Lower lobe of right lung (tissue), 2 donors: ENCODE measurements around the gene ANKRD49. TPM values are rescaled to one million over a fixed set of nuclear protein-coding genes. Genes with fewer than 3 reads are reported as not detected.
"Not testable (repeated sequence)": the region's sequence is repeated elsewhere in the genome, so short reads cannot be mapped to it uniquely, and the experiment has no call there.

ENCODE experiments used
- ATAC-seq, 2 donors: fragments of 200-7000 bp; cut with Tn5 transposase; one replicate each; pipeline ENCODE4 v1.9.1; 2020 to 2022; ENCODE audit warnings: mild to moderate bottlenecking in 2 of 2, moderate library complexity in 2 of 2
- DNase-seq: peaks from one replicate; pipeline ENCODE4 v3.0.0-alpha.2; 2020
- H3K27ac ChIP-seq: fragments of 200-600 bp; one replicate; pipeline ENCODE4 v1.8.0; 2022
- H3K27me3 ChIP-seq: fragments of 200-600 bp; one replicate; pipeline ENCODE4 v1.8.0; 2022; ENCODE audit warnings: low read depth
- H3K36me3 ChIP-seq: fragments of 200-600 bp; one replicate; pipeline ENCODE4 v1.8.0; 2022; ENCODE audit warnings: mild to moderate bottlenecking
- H3K4me1 ChIP-seq: fragments of 200-600 bp; one replicate; pipeline ENCODE4 v1.8.0; 2022
- H3K4me3 ChIP-seq: fragments of 200-600 bp; one replicate; pipeline ENCODE4 v1.8.0; 2022; ENCODE audit warnings: mild to moderate bottlenecking
- H3K9me3 ChIP-seq: fragments of 200-600 bp; one replicate; pipeline ENCODE4 v1.8.0; 2022
- CTCF ChIP-seq: fragments of 200-600 bp; IDR thresholded peaks from one replicate; pipeline ENCODE4 v1.8.0; 2022; ENCODE audit warnings: antibody characterized with exemption, mild to moderate bottlenecking
- intact Hi-C: fragments of 100-400 bp; cut with DNase I; formaldehyde crosslinking; loops from one replicate; pipeline ENCODE4 v1.11.0; 2022
- total RNA-seq: library from RNA; stranded (reverse); fragmentation: NEBNext Ultra II Directional; extraction: Animal tissue kit (Norgen Biotek cat#: 25700); gene quantifications from one replicate; pipeline ENCODE4 v1.2.1, GENCODE V29; 2021
- donor health status: DM: no; HTN: yes; CAD: no; lungs with severe emphysema.

The ANKRD49 gene
- total RNA-seq, 1 donor from 2014 or later: 14.7 TPM

- ATAC-seq (no peak), DNase-seq (no peak)
- Histone ChIP-seq H3K4me3 (no peak overlapping the region), H3K36me3 (peaks cover 90% of the 10 kb centered on the region), H3K9me3 (no peaks in the 10 kb centered on the region), H3K4me1 (no peaks in the 10 kb centered on the region), H3K27ac (no peak overlapping the region), H3K27me3 (no peaks in the 10 kb centered on the region)
- no peak for TF ChIP-seq CTCF
- intact Hi-C loops: no loop called here
Observed at GRCh38 chr11:94486068-94486467, 7.7 kb upstream of the ANKRD49 start.

- DNase-seq: no peak
- ATAC-seq: peak; percentile 76 to 82
- H3K9me3 ChIP-seq: no peaks in the 10 kb centered on the region
- H3K4me3 ChIP-seq: peak overlapping the region; percentile 84
- H3K36me3 ChIP-seq: peaks cover 43% of the 10 kb centered on the region
- intact Hi-C loops: no loop called here
- peaks cover 22% of the 10 kb centered on the region for H3K4me1 ChIP-seq
- peak overlapping the region; percentile 86 for H3K27ac ChIP-seq
- no peaks in the 10 kb centered on the region for H3K27me3 ChIP-seq
- TF ChIP-seq CTCF: no peak
Observed at GRCh38 chr11:94494126-94494680, 419 bp downstream of the ANKRD49 start.

GRCh38 chr11:94500181-94500580 is 6.4 kb downstream of the ANKRD49 start:
- no peaks in the 10 kb centered on the region for H3K27me3 ChIP-seq
- H3K36me3 ChIP-seq: peaks cover 59% of the 10 kb centered on the region
- DNase-seq: no peak
- ATAC-seq: no peak
- no peak for TF ChIP-seq CTCF
- H3K4me3 ChIP-seq: no peak overlapping the region
- H3K9me3 ChIP-seq: no peaks in the 10 kb centered on the region
- H3K27ac ChIP-seq: no peak overlapping the region
- H3K4me1 ChIP-seq: peaks cover 3% of the 10 kb centered on the region
- intact Hi-C loops: no loop called here

- intact Hi-C loops: no loop called here
- peaks cover 58% of the 10 kb centered on the region for H3K36me3 ChIP-seq
- no peaks in the 10 kb centered on the region for H3K27me3 ChIP-seq
- no peaks in the 10 kb centered on the region for H3K4me1 ChIP-seq
- no peak overlapping the region for H3K4me3 ChIP-seq
- H3K27ac ChIP-seq: no peak overlapping the region
- DNase-seq (no peak), ATAC-seq (no peak)
- TF ChIP-seq CTCF: no peak
- H3K9me3 ChIP-seq: no peaks in the 10 kb centered on the region
Observed at GRCh38 chr11:94501522-94501921, 7.7 kb downstream of the ANKRD49 start.

- H3K4me3 ChIP-seq: no peak overlapping the region
- ATAC-seq (peak; percentile 41 to 46), DNase-seq (no peak)
- no peak overlapping the region for H3K27ac ChIP-seq
- H3K27me3 ChIP-seq: no peaks in the 10 kb centered on the region
- TF ChIP-seq CTCF: peak; percentile 74
- no peaks in the 10 kb centered on the region for H3K4me1 ChIP-seq
- H3K9me3 ChIP-seq: no peaks in the 10 kb centered on the region
- peaks cover 26% of the 10 kb centered on the region for H3K36me3 ChIP-seq
- intact Hi-C loops: no loop called here
Observed at GRCh38 chr11:94504689-94505293, 11.0 kb downstream of the ANKRD49 start.

- intact Hi-C loops, DNase-seq: not testable (repeated sequence)
Observed at GRCh38 chr11:94506513-94506912, 12.7 kb downstream of the ANKRD49 start.

More at GRCh38 chr11:94506513-94506912, 12.7 kb downstream of the ANKRD49 start:
- not testable (repeated sequence) for H3K9me3 ChIP-seq, H3K4me1 ChIP-seq, ATAC-seq, H3K36me3 ChIP-seq, H3K27ac ChIP-seq, H3K4me3 ChIP-seq, H3K27me3 ChIP-seq
